Measurements from ENCODE around the gene GGTA1. TPM values are rescaled to one million over a fixed set of nuclear protein-coding genes. Genes with fewer than 3 reads are reported as not detected.
A peak's percentile ranks its signal among the peaks of the same experiment; 100 is the strongest.

GGTA1 gene
- polyA plus RNA-seq, 1 of the 3 experiments (the other 2 are of a cell fraction): 0.03 TPM

GRCh38 chr9:121500165-121500478, 478 bp upstream of the GGTA1 start:
- WGBS (ENCODE audit: low lambda C conversion rate): 30% methylated on average over 12 of the region's 15 CpGs
- H3K79me2 ChIP-seq (ENCODE audit: insufficient read depth): no peaks in the 10 kb centered on the region
- H3K9me2 ChIP-seq: no peaks in the 10 kb centered on the region
- H3K4me3 ChIP-seq (ENCODE audit: low read depth in 2 of 2, low read length in 1 of 2): peak overlapping the region; percentile 52 to 70
- peak overlapping the region; percentile 81 for H2AFZ ChIP-seq (ENCODE audit: low read depth)
- peaks cover 9% of the 10 kb centered on the region for H3F3A ChIP-seq (replicated peaks; ENCODE audit: insufficient read depth)
- ChIA-PET POLR2A (interaction anchor here (0.6 to 1.4 kb wide), 3 partner anchors 11 to 578 kb away, joined by 3 to 4 read pairs (median 3); no protein-coding TSS in a partner anchor), CTCF (interaction anchor here (0.7 to 5.4 kb wide), 10 partner anchors 10 to 287 kb away, joined by 3 to 32 read pairs (median 4); no protein-coding TSS in a partner anchor)
- H3K4me2 ChIP-seq: peak overlapping the region; percentile 93
- no peak for DNase-seq
- TF ChIP-seq CHD2 (IDR thresholded peaks at IDR 0.05; ENCODE audit: low read length, partially characterized antibody) (peak; percentile 19), EZH2phosphoT487 (IDR thresholded peaks at IDR 0.05; ENCODE audit: borderline replicate concordance, low read depth) (no peak), GABPA (IDR thresholded peaks at IDR 0.05; ENCODE audit: low read depth) (no peak), SIN3A (IDR thresholded peaks at IDR 0.05; ENCODE audit: borderline replicate concordance, low read depth, low read length) (no peak)
- TF ChIP-seq, protein P1, sequence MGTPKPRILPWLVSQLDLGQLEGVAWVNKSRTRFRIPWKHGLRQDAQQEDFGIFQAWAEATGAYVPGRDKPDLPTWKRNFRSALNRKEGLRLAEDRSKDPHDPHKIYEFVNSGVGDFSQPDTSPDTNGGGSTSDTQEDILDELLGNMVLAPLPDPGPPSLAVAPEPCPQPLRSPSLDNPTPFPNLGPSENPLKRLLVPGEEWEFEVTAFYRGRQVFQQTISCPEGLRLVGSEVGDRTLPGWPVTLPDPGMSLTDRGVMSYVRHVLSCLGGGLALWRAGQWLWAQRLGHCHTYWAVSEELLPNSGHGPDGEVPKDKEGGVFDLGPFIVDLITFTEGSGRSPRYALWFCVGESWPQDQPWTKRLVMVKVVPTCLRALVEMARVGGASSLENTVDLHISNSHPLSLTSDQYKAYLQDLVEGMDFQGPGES (IDR thresholded peaks at IDR 0.05; ENCODE audit: low read depth, low read length): no peak
- TF ChIP-seq, protein P2, sequence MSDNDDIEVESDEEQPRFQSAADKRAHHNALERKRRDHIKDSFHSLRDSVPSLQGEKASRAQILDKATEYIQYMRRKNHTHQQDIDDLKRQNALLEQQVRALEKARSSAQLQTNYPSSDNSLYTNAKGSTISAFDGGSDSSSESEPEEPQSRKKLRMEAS (IDR thresholded peaks at IDR 0.05; ENCODE audit: low read depth): no peak
- TF ChIP-seq, protein P3, sequence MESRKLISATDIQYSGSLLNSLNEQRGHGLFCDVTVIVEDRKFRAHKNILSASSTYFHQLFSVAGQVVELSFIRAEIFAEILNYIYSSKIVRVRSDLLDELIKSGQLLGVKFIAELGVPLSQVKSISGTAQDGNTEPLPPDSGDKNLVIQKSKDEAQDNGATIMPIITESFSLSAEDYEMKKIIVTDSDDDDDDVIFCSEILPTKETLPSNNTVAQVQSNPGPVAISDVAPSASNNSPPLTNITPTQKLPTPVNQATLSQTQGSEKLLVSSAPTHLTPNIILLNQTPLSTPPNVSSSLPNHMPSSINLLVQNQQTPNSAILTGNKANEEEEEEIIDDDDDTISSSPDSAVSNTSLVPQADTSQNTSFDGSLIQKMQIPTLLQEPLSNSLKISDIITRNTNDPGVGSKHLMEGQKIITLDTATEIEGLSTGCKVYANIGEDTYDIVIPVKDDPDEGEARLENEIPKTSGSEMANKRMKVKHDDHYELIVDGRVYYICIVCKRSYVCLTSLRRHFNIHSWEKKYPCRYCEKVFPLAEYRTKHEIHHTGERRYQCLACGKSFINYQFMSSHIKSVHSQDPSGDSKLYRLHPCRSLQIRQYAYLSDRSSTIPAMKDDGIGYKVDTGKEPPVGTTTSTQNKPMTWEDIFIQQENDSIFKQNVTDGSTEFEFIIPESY (IDR thresholded peaks at IDR 0.05; ENCODE audit: borderline replicate concordance, low read depth): no peak
- H3K27ac ChIP-seq (ENCODE audit: low read depth in 2 of 2, low read length in 1 of 2): peak overlapping the region in 1 of 2 experiments; percentile 59; a peak in 2 of 4 replicates
- no peaks in the 10 kb centered on the region for H3K9me3 ChIP-seq
- H3K4me1 ChIP-seq (ENCODE audit: control insufficient read depth in 1 of 2, insufficient read depth in 2 of 2, low read depth in 1 of 2, low read length in 1 of 2): peaks cover 5 to 25% of the 10 kb centered on the region in 2 experiments; a peak in 2 of 4 replicates
- no peaks in the 10 kb centered on the region for H4K20me1 ChIP-seq (ENCODE audit: insufficient read depth)
- no peaks in the 10 kb centered on the region for H3K27me3 ChIP-seq (ENCODE audit: insufficient read depth)
- no peaks in the 10 kb centered on the region for H3K36me3 ChIP-seq (replicated peaks in 1 of 2; ENCODE audit: control insufficient read depth in 1 of 2, insufficient read depth in 2 of 2, low read length in 1 of 2)
- H3K9ac ChIP-seq: peak overlapping the region; percentile 16; the same call in 1 of the 2 replicates

DNA sequence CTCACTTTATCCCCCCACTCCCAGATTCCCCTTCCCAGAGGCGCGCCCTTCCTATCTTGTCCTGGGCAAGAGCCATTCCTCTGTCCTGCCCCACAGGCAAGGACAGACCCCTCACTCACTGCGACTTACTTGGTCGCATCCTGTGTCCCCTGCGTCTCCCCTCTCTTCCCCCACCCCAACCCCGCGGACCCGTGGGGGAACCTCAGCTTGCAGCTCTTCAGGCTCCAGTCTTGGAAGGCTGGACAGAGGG, 542 bp downstream of the GGTA1 start:
- Histone ChIP-seq H3K9me2 (no peaks in the 10 kb centered on the region), H3K27me3 (ENCODE audit: insufficient read depth) (no peaks in the 10 kb centered on the region), H3K36me3 (replicated peaks in 1 of 2; ENCODE audit: control insufficient read depth in 1 of 2, insufficient read depth in 2 of 2, low read length in 1 of 2) (no peaks in the 10 kb centered on the region), H3F3A (replicated peaks; ENCODE audit: insufficient read depth) (peaks cover 9% of the 10 kb centered on the region), H3K4me1 (ENCODE audit: control insufficient read depth in 1 of 2, insufficient read depth in 2 of 2, low read depth in 1 of 2, low read length in 1 of 2) (peaks cover 5 to 25% of the 10 kb centered on the region in 2 experiments; a peak in 2 of 4 replicates), H3K9ac (peak overlapping the region; percentile 16; the same call in 1 of the 2 replicates), H4K20me1 (ENCODE audit: insufficient read depth) (no peaks in the 10 kb centered on the region), H3K9me3 (no peaks in the 10 kb centered on the region), H3K4me2 (peak overlapping the region; percentile 93), H2AFZ (ENCODE audit: low read depth) (peak overlapping the region; percentile 71; the same call in 1 of the 2 replicates), H3K27ac (ENCODE audit: low read depth in 2 of 2, low read length in 1 of 2) (no peak overlapping the region), H3K4me3 (ENCODE audit: low read depth in 2 of 2, low read length in 1 of 2) (peak overlapping the region; percentile 52 to 70), H3K79me2 (ENCODE audit: insufficient read depth) (no peaks in the 10 kb centered on the region)
- 5% methylated on average over 8 of the region's 8 CpGs for WGBS (ENCODE audit: low lambda C conversion rate)
- ChIA-PET CTCF (interaction anchor here (0.8 to 5.4 kb wide), 12 partner anchors 9 to 286 kb away, joined by 3 to 32 read pairs (median 9); no protein-coding TSS in a partner anchor), POLR2A (interaction anchor here (1.3 to 1.4 kb wide), 2 partner anchors 12 to 31 kb away, joined by 3 to 4 read pairs; no protein-coding TSS in a partner anchor)
- DNase-seq: no peak
- no peak for TF ChIP-seq MEF2A (IDR thresholded peaks at IDR 0.05; ENCODE audit: borderline replicate concordance, low read depth)
- TF ChIP-seq, protein P2 (IDR thresholded peaks at IDR 0.05; ENCODE audit: low read depth): no peak
- TF ChIP-seq RAD21 (IDR thresholded peaks at IDR 0.05; ENCODE audit: low read length): no peak
- TF ChIP-seq FOXJ3 (CRISPR knock-in tag; IDR thresholded peaks at IDR 0.05): no peak
- no peak for TF ChIP-seq NFIC (IDR thresholded peaks at IDR 0.05; ENCODE audit: borderline replicate concordance)
- TF ChIP-seq ELF1 (IDR thresholded peaks at IDR 0.05): no peak
- no peak for TF ChIP-seq EP300 (IDR thresholded peaks at IDR 0.05; ENCODE audit: borderline replicate concordance in 1 of 2, low read depth in 1 of 2, low read length in 1 of 2)
- no peak for TF ChIP-seq TAF1 (IDR thresholded peaks at IDR 0.05; ENCODE audit: borderline replicate concordance, low read depth, low read length)
- no peak for TF ChIP-seq USF2 (IDR thresholded peaks at IDR 0.05; ENCODE audit: borderline replicate concordance, low read depth, low read length)
- no peak for TF ChIP-seq MXI1 (IDR thresholded peaks at IDR 0.05; ENCODE audit: low read depth, low read length)
- TF ChIP-seq FOXM1 (IDR thresholded peaks at IDR 0.05; ENCODE audit: low read depth): no peak
- no peak for TF ChIP-seq EZH2phosphoT487 (IDR thresholded peaks at IDR 0.05; ENCODE audit: borderline replicate concordance, low read depth)
- no peak for TF ChIP-seq TEAD4 (IDR thresholded peaks at IDR 0.05; ENCODE audit: borderline replicate concordance, insufficient read depth)
- TF ChIP-seq CTCF (IDR thresholded peaks at IDR 0.05): no peak

Data from SK-N-SH (cell line).